ENCODE measurements around the gene GBX1. TPM values are rescaled to one million over a fixed set of nuclear protein-coding genes. Genes with fewer than 3 reads are reported as not detected.

Gene GBX1
- total and polyA plus RNA-seq, 2 of the 4 experiments (the other 2 are of a cell fraction): not detected

DNA sequence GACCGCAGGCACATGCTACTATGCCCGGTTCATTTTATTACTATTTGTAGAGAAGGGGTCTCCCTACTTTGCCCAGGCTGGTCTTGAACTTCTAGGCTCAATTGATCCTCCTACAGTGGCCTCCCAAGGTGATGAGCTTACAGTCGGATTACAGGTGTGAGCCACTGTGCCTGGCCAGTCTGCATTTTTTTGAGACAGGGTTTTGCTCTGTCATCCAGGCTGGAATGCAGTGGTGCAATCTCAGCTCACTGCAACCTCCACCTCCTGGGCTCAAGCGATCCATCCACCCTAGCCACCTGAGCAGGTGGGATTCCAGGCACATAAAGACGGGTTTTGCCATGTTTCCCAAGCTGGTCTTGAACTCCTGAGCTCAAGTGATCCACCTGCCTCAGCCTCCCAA, 45.1 kb upstream of the GBX1 start:
- dilution Hi-C loops (cut with HindIII; ENCODE audit: low sequenced_read_pairs, unreplicated experiment) (no loop called here), intact Hi-C loops (cut with micrococcal nuclease) (no loop called here), in situ Hi-C loops (cut with MboI; ENCODE audit: low sequenced_read_pairs) (no loop called here)
- Histone ChIP-seq H3K56ac (ENCODE audit: extremely low read depth, insufficient read depth, low read length) (no peak overlapping the region), H2BK20ac (ENCODE audit: low read depth, low read length) (no peak overlapping the region), H3K9ac (ENCODE audit: low read depth, low read length) (no peak overlapping the region), H3K4me3 (ENCODE audit: insufficient read depth, low read depth, low read length) (no peak overlapping the region), H3K18ac (ENCODE audit: low read depth, low read length) (no peak overlapping the region), H2AK9ac (replicated peaks; ENCODE audit: low read depth, low read length, poor library complexity) (no peak overlapping the region), H3K27me3 (ENCODE audit: control insufficient read depth, insufficient read depth, low read length) (peaks cover 9% of the 10 kb centered on the region), H3K4ac (ENCODE audit: low read depth, low read length) (no peak overlapping the region), H3K9me3 (ENCODE audit: control insufficient read depth, insufficient read depth, low read length) (no peaks in the 10 kb centered on the region), H2AFZ (replicated peaks; ENCODE audit: low read length, poor library complexity) (no peak overlapping the region), H3K27ac (ENCODE audit: insufficient read depth, low read length) (no peak overlapping the region), H4K91ac (ENCODE audit: insufficient read depth, low read depth, low read length) (no peak overlapping the region), H3K9me1 (ENCODE audit: insufficient read depth, low read length) (no peaks in the 10 kb centered on the region; the same call in 1 of the 2 replicates), H3K4me2 (ENCODE audit: low read depth, low read length) (no peak overlapping the region), H3K23ac (ENCODE audit: low read depth, low read length) (no peak overlapping the region), H3K14ac (replicated peaks; ENCODE audit: low read depth, low read length) (no peak overlapping the region), H4K5ac (ENCODE audit: low read depth, low read length) (no peak overlapping the region), H2BK5ac (ENCODE audit: low read depth, low read length, poor library complexity, severe bottlenecking) (no peak overlapping the region), H3K79me1 (ENCODE audit: low read depth in 1 of 2, low read length in 2 of 2) (no peaks in the 10 kb centered on the region), H2BK120ac (ENCODE audit: low read depth, low read length) (no peak overlapping the region), H3K4me1 (ENCODE audit: control insufficient read depth, insufficient read depth, low read length) (no peaks in the 10 kb centered on the region), H3K36me3 (ENCODE audit: control insufficient read depth, insufficient read depth, low read length) (peaks cover 46% of the 10 kb centered on the region), H4K8ac (ENCODE audit: low read depth in 2 of 2, low read length in 2 of 2) (no peak overlapping the region), H2AK5ac (ENCODE audit: low read depth, low read length) (no peak overlapping the region), H4K20me1 (ENCODE audit: insufficient read depth, low read length) (no peaks in the 10 kb centered on the region), H2BK15ac (ENCODE audit: low read depth, low read length) (no peak overlapping the region)
- 90% methylated on average over 3 of the region's 5 CpGs; no CpG with 5 or more reads in 1 of the 2 experiments for WGBS, 2 experiments (ENCODE audit: extremely low coverage in 2 of 2, insufficient read length in 1 of 2)
- CTCF ChIA-PET: no interaction called here
- BruUV-seq (replicated peaks): TSS peak; percentile 63
- ATAC-seq (ENCODE audit: low read depth): no peak
- no peak for TF ChIP-seq BHLHE40 (IDR thresholded peaks at IDR 0.05; ENCODE audit: low read depth, low read length)
- TF ChIP-seq, protein P1, sequence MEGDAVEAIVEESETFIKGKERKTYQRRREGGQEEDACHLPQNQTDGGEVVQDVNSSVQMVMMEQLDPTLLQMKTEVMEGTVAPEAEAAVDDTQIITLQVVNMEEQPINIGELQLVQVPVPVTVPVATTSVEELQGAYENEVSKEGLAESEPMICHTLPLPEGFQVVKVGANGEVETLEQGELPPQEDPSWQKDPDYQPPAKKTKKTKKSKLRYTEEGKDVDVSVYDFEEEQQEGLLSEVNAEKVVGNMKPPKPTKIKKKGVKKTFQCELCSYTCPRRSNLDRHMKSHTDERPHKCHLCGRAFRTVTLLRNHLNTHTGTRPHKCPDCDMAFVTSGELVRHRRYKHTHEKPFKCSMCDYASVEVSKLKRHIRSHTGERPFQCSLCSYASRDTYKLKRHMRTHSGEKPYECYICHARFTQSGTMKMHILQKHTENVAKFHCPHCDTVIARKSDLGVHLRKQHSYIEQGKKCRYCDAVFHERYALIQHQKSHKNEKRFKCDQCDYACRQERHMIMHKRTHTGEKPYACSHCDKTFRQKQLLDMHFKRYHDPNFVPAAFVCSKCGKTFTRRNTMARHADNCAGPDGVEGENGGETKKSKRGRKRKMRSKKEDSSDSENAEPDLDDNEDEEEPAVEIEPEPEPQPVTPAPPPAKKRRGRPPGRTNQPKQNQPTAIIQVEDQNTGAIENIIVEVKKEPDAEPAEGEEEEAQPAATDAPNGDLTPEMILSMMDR (conservative IDR thresholded peaks at IDR 0.05; ENCODE audit: low read depth, low read length): no peak
- TF ChIP-seq MXI1 (IDR thresholded peaks at IDR 0.05; ENCODE audit: borderline replicate concordance, low read depth, low read length): no peak
- no peak for TF ChIP-seq MAZ (IDR thresholded peaks at IDR 0.05; ENCODE audit: borderline replicate concordance, low read depth, low read length)
- TF ChIP-seq, protein P2, sequence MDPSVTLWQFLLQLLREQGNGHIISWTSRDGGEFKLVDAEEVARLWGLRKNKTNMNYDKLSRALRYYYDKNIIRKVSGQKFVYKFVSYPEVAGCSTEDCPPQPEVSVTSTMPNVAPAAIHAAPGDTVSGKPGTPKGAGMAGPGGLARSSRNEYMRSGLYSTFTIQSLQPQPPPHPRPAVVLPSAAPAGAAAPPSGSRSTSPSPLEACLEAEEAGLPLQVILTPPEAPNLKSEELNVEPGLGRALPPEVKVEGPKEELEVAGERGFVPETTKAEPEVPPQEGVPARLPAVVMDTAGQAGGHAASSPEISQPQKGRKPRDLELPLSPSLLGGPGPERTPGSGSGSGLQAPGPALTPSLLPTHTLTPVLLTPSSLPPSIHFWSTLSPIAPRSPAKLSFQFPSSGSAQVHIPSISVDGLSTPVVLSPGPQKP (IDR thresholded peaks at IDR 0.05; ENCODE audit: borderline replicate concordance, low read depth, low read length): no peak
- TF ChIP-seq NFE2L2 (IDR thresholded peaks at IDR 0.05; ENCODE audit: low read depth, low read length): no peak
- no peak for TF ChIP-seq RCOR1 (IDR thresholded peaks at IDR 0.05; ENCODE audit: insufficient replicate concordance, low read length)
- TF ChIP-seq MAFK (IDR thresholded peaks at IDR 0.05; ENCODE audit: low read depth, low read length): no peak
- TF ChIP-seq POLR2A (IDR thresholded peaks at IDR 0.05; ENCODE audit: low read depth, low read length): no peak
- TF ChIP-seq SMC3 (IDR thresholded peaks at IDR 0.05; ENCODE audit: low read depth, low read length): no peak
- no peak for TF ChIP-seq FOS (IDR thresholded peaks at IDR 0.05; ENCODE audit: low read depth, low read length)
- no peak for TF ChIP-seq RFX5 (IDR thresholded peaks at IDR 0.05; ENCODE audit: low read depth, low read length)
- no peak for DNase-seq
- POLR2A ChIA-PET (ENCODE audit: unreplicated experiment): no interaction called here
